Measurements from ENCODE around the gene PFN1.

DNA sequence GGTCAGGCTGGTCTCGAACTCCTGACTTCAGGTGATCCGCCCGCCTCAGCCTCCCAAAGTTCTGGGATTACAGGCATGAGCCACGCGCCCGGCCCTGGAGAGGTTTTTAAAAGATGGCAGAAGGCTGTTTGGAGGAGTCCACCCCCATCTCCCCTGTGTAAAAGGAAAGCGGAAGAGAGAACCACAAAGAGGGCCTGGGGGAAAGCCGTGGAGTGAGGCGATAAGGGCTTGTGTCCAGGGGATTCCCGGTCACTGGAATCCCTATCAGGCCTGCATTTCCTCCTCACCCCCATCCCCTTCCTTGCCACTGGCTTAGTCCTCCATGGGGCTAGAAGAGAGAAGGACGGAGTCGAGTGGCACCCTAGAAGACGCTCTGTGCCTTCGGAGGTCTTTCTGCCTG is 16.4 kb downstream of the PFN1 start, which contains the start of gene GP1BA:
- TF ChIP-seq, protein P1, sequence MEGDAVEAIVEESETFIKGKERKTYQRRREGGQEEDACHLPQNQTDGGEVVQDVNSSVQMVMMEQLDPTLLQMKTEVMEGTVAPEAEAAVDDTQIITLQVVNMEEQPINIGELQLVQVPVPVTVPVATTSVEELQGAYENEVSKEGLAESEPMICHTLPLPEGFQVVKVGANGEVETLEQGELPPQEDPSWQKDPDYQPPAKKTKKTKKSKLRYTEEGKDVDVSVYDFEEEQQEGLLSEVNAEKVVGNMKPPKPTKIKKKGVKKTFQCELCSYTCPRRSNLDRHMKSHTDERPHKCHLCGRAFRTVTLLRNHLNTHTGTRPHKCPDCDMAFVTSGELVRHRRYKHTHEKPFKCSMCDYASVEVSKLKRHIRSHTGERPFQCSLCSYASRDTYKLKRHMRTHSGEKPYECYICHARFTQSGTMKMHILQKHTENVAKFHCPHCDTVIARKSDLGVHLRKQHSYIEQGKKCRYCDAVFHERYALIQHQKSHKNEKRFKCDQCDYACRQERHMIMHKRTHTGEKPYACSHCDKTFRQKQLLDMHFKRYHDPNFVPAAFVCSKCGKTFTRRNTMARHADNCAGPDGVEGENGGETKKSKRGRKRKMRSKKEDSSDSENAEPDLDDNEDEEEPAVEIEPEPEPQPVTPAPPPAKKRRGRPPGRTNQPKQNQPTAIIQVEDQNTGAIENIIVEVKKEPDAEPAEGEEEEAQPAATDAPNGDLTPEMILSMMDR (IDR thresholded peaks at IDR 0.05), result no peak
- no peak for TF ChIP-seq POLR2AphosphoS5 (IDR thresholded peaks at IDR 0.05)
